H9 (cell line): ENCODE measurements around the gene MYCBP2. TPM values are rescaled to one million over a fixed set of nuclear protein-coding genes. Genes with fewer than 3 reads are reported as not detected.

Experiments
- DNase-seq: peaks from one replicate; pipeline ENCODE4 v3.0.0-alpha.2; 2017
- H2AFZ ChIP-seq: one replicate; pipeline ENCODE4 v1.6.1; 2013; ENCODE audit warnings: mild to moderate bottlenecking, low read length, control low read depth, moderate library complexity
- H2AK5ac ChIP-seq: 2 replicates; pipeline ENCODE4 v1.6.1; 2013; ENCODE audit warnings: low read length, control low read depth, mixed read lengths; ENCODE audit not compliant: insufficient read length
- H2BK120ac ChIP-seq: one replicate; pipeline ENCODE4 v1.6.1; 2013; ENCODE audit warnings: low read depth, mild to moderate bottlenecking, low read length, control low read depth, inconsistent platforms; ENCODE audit not compliant: poor library complexity, severe bottlenecking
- H2BK12ac ChIP-seq: 2 replicates; pipeline ENCODE4 v1.6.1; 2013; ENCODE audit warnings: low read length, control low read depth, mixed read lengths, low read depth; ENCODE audit not compliant: insufficient read length
- H2BK15ac ChIP-seq: 2 replicates; pipeline ENCODE4 v1.6.1; 2013; ENCODE audit warnings: low read depth, low read length, control low read depth
- H2BK20ac ChIP-seq: one replicate; pipeline ENCODE4 v1.6.1; 2013; ENCODE audit warnings: low read depth, mild to moderate bottlenecking, low read length, control low read depth, inconsistent platforms; ENCODE audit not compliant: poor library complexity, severe bottlenecking
- H2BK5ac ChIP-seq: 2 replicates; pipeline ENCODE4 v1.6.1; 2013; ENCODE audit warnings: low read length, control low read depth, mixed read lengths; ENCODE audit not compliant: insufficient read length
- H3K14ac ChIP-seq: 2 replicates; pipeline ENCODE4 v1.6.1; 2013; ENCODE audit warnings: low read length, control low read depth; ENCODE audit not compliant: insufficient read depth
- H3K18ac ChIP-seq: 2 replicates; pipeline ENCODE4 v1.6.1; 2013; ENCODE audit warnings: low read depth, mild to moderate bottlenecking, mixed read lengths, low read length, control low read depth; ENCODE audit not compliant: insufficient read length
- H3K23ac ChIP-seq: 2 replicates; pipeline ENCODE4 v1.6.1; 2013; ENCODE audit warnings: low read length, control low read depth, mixed read lengths, low read depth; ENCODE audit not compliant: insufficient read length
- H3K23me2 ChIP-seq: 2 replicates; pipeline ENCODE4 v1.6.1; 2013; ENCODE audit warnings: low read depth, mild to moderate bottlenecking, mixed read lengths, low read length, control low read depth; ENCODE audit not compliant: insufficient read length, poor library complexity, severe bottlenecking
- H3K27ac ChIP-seq: 2 replicates; pipeline ENCODE4 v1.5.1; 2013; ENCODE audit warnings: low read length, control low read depth, mixed read lengths, low read depth; ENCODE audit not compliant: insufficient read length
- H3K27me3 ChIP-seq: 2 replicates; pipeline ENCODE4 v1.6.1; 2013; ENCODE audit warnings: low read length, control low read depth, inconsistent platforms; ENCODE audit not compliant: insufficient read depth
- H3K4ac ChIP-seq: 2 replicates; pipeline ENCODE4 v1.6.1; 2013; ENCODE audit warnings: low read depth, mild to moderate bottlenecking, control low read depth, inconsistent platforms, low read length, moderate library complexity
- H3K4me1 ChIP-seq: 2 replicates; pipeline ENCODE4 v1.6.1; 2013; ENCODE audit warnings: low read length, control low read depth, inconsistent platforms; ENCODE audit not compliant: insufficient read depth
- H3K4me2 ChIP-seq: 2 replicates; pipeline ENCODE4 v1.6.1; 2013; ENCODE audit warnings: low read length, control low read depth, mixed read lengths; ENCODE audit not compliant: insufficient read length, insufficient read depth
- H3K56ac ChIP-seq: 2 replicates; pipeline ENCODE4 v1.6.1; 2013; ENCODE audit warnings: low read depth, mild to moderate bottlenecking, mixed read lengths, low read length, control low read depth; ENCODE audit not compliant: insufficient read length
- H3K79me1 ChIP-seq: 2 replicates; pipeline ENCODE4 v1.6.1; 2013; ENCODE audit warnings: low read depth, mild to moderate bottlenecking, moderate library complexity, low read length, control low read depth, inconsistent platforms; ENCODE audit not compliant: insufficient read depth, poor library complexity, severe bottlenecking
- H3K79me2 ChIP-seq: 2 replicates; pipeline ENCODE4 v1.6.1; 2013; ENCODE audit warnings: low read length, control low read depth, inconsistent platforms; ENCODE audit not compliant: insufficient read depth
- H3K9ac ChIP-seq: 2 replicates; pipeline ENCODE4 v1.6.1; 2013; ENCODE audit warnings: low read length, control low read depth, mixed read lengths; ENCODE audit not compliant: insufficient read length; ENCODE audit errors: extremely low read depth
- H3K9me3 ChIP-seq: one replicate; pipeline ENCODE4 v1.6.1; 2013; ENCODE audit warnings: low read depth, low read length, inconsistent platforms; ENCODE audit not compliant: control insufficient read depth
- H3T11ph ChIP-seq: one replicate; pipeline ENCODE4 v1.6.1; 2013; ENCODE audit warnings: mild to moderate bottlenecking, low read length, control low read depth, inconsistent platforms
- H4K20me1 ChIP-seq: one replicate; pipeline ENCODE4 v1.6.1; 2013; ENCODE audit not compliant: control insufficient read depth, insufficient read length, insufficient read depth
- H4K5ac ChIP-seq: 2 replicates; pipeline ENCODE4 v1.6.1; 2013; ENCODE audit warnings: low read depth, mild to moderate bottlenecking, mixed read lengths, low read length, control low read depth; ENCODE audit not compliant: insufficient read length
- H4K8ac ChIP-seq: replicated peaks from 2 replicates; pipeline ENCODE4 v1.6.1; 2013; ENCODE audit warnings: low read length, control low read depth, mixed read lengths, low read depth; ENCODE audit not compliant: insufficient read length
- H4K91ac ChIP-seq: 2 replicates; pipeline ENCODE4 v1.6.1; 2013; ENCODE audit warnings: low read depth, mild to moderate bottlenecking, moderate library complexity, mixed read lengths, low read length, control low read depth; ENCODE audit not compliant: insufficient read length
- H3K27ac Mint-ChIP-seq, 3 experiments: 2 replicates in 2 of 3; 3 replicates in 1 of 3; pipeline ENCODE4 v1.8.0; 2020 to 2021; ENCODE audit warnings: mixed read lengths in 3 of 3, mild to moderate bottlenecking in 1 of 3, moderate library complexity in 1 of 3
- H3K27me3 Mint-ChIP-seq: 2 replicates; pipeline ENCODE4 v1.8.0; 2021; ENCODE audit warnings: low read depth, mild to moderate bottlenecking, moderate library complexity, mixed read lengths
- H3K36me3 Mint-ChIP-seq, 3 experiments: 2 replicates in 2 of 3; 3 replicates in 1 of 3; pipeline ENCODE4 v1.8.0; 2020 to 2021; ENCODE audit warnings: low read depth in 3 of 3, mixed read lengths in 3 of 3; ENCODE audit not compliant: insufficient read depth in 1 of 3
- H3K4me1 Mint-ChIP-seq, 2 experiments: 2 replicates each; pipeline ENCODE4 v1.8.0; 2020; ENCODE audit warnings: mixed read lengths in 2 of 2
- H3K4me3 Mint-ChIP-seq, 2 experiments: 2 replicates in 1 of 2; 3 replicates in 1 of 2; pipeline ENCODE4 v1.8.0; 2020 to 2021; ENCODE audit warnings: mild to moderate bottlenecking in 2 of 2, mixed read lengths in 2 of 2, moderate library complexity in 1 of 2
- H3K9me3 Mint-ChIP-seq, 2 experiments: 2 replicates in 1 of 2; 3 replicates in 1 of 2; pipeline ENCODE4 v1.8.0; 2020; ENCODE audit warnings: mild to moderate bottlenecking in 2 of 2, mixed read lengths in 2 of 2, moderate library complexity in 1 of 2
- WGBS: extraction: QIAGEN DNeasy Blood & Tissue Kit; methylation state at CpG from one replicate; pipeline ENCODE4 v1.1.7; 2013; ENCODE audit warnings: missing lambda C conversion rate, low lambda C conversion rate, mixed read lengths; ENCODE audit not compliant: insufficient read length; ENCODE audit errors: extremely low coverage; 5-methylcytosine and 5-hydroxymethylcytosine counted together
- total RNA-seq: library from RNA; stranded (reverse); gene quantifications from 2 replicates; pipeline ENCODE4 v1.2.1, GENCODE V29; 2021
- TF ChIP-seq, protein P1 (sequence below): fragments of 200-600 bp; sonication (generic); conservative IDR thresholded peaks from 3 replicates; pipeline ENCODE4 v1.8.0; 2021; ENCODE audit warnings: antibody characterized with exemption, mild to moderate bottlenecking

Gene MYCBP2
- total RNA-seq, 1 experiment from 2014 or later, result 32.0 TPM

- no peak overlapping the region for H3K18ac ChIP-seq
- no peaks in the 10 kb centered on the region for H3K79me2 ChIP-seq
- no peak overlapping the region for H3K27ac ChIP-seq
- H2AK5ac ChIP-seq, result no peak overlapping the region
- H4K20me1 ChIP-seq, result no peaks in the 10 kb centered on the region
- H2BK12ac ChIP-seq, result no peak overlapping the region
- Mint-ChIP-seq H3K27me3 (no peaks in the 10 kb centered on the region), H3K36me3 (peaks cover 2 to 40% (median 31%) of the 10 kb centered on the region in 3 experiments; a peak in 5 of 7 replicates), H3K27ac (peak overlapping the region in 1 of 3 experiments; percentile 45; a peak in 1 of 7 replicates), H3K4me3 (no peak overlapping the region), H3K4me1 (no peaks in the 10 kb centered on the region), H3K9me3 (no peaks in the 10 kb centered on the region)
- H4K91ac ChIP-seq, result no peak overlapping the region
- H3K56ac ChIP-seq, result no peak overlapping the region
- TF ChIP-seq, protein P1, sequence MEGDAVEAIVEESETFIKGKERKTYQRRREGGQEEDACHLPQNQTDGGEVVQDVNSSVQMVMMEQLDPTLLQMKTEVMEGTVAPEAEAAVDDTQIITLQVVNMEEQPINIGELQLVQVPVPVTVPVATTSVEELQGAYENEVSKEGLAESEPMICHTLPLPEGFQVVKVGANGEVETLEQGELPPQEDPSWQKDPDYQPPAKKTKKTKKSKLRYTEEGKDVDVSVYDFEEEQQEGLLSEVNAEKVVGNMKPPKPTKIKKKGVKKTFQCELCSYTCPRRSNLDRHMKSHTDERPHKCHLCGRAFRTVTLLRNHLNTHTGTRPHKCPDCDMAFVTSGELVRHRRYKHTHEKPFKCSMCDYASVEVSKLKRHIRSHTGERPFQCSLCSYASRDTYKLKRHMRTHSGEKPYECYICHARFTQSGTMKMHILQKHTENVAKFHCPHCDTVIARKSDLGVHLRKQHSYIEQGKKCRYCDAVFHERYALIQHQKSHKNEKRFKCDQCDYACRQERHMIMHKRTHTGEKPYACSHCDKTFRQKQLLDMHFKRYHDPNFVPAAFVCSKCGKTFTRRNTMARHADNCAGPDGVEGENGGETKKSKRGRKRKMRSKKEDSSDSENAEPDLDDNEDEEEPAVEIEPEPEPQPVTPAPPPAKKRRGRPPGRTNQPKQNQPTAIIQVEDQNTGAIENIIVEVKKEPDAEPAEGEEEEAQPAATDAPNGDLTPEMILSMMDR, result no peak
- H3K23ac ChIP-seq, result no peak overlapping the region
- no peak overlapping the region for H3K14ac ChIP-seq
- no peak overlapping the region for H2BK20ac ChIP-seq
- H3K9ac ChIP-seq, result no peak overlapping the region
- H2AFZ ChIP-seq, result no peak overlapping the region
- no peak overlapping the region for H3K4me2 ChIP-seq
- H3K27me3 ChIP-seq, result no peaks in the 10 kb centered on the region
- no peak overlapping the region for H2BK15ac ChIP-seq
- WGBS, result no CpG with 5 or more reads among the region's 2 CpGs
- no peak for DNase-seq
- no peaks in the 10 kb centered on the region for H3K79me1 ChIP-seq
- H2BK5ac ChIP-seq, result no peak overlapping the region
- no peak overlapping the region for H3T11ph ChIP-seq
- no peaks in the 10 kb centered on the region for H3K23me2 ChIP-seq
- no peaks in the 10 kb centered on the region for H3K4me1 ChIP-seq
- no peak overlapping the region for H4K8ac ChIP-seq
- no peak overlapping the region for H2BK120ac ChIP-seq
- no peak overlapping the region for H3K4ac ChIP-seq
- H4K5ac ChIP-seq, result no peak overlapping the region
- H3K9me3 ChIP-seq, result no peaks in the 10 kb centered on the region
Measured at GRCh38 chr13:77177646-77178045, 149.2 kb downstream of the MYCBP2 start.
